GM19239 (cell line): ENCODE measurements around the gene OLA1.
A peak's percentile ranks its signal among the peaks of the same experiment; 100 is the strongest.

ENCODE experiments used
- DNase-seq: peaks from one replicate; pipeline ENCODE4 v3.0.0; 2011; ENCODE audit warnings: low spot score; ENCODE audit not compliant: insufficient read length
- FAIRE-seq: peaks from 2 replicates; lab custom pipeline; 2011; peaks lifted over from hg19 to GRCh38; lab: Jason Lieb, UNC

OLA1 gene

GRCh38 chr2:174135981-174136380 lies 112.4 kb downstream of the OLA1 start:
- no peak for FAIRE-seq

DNA sequence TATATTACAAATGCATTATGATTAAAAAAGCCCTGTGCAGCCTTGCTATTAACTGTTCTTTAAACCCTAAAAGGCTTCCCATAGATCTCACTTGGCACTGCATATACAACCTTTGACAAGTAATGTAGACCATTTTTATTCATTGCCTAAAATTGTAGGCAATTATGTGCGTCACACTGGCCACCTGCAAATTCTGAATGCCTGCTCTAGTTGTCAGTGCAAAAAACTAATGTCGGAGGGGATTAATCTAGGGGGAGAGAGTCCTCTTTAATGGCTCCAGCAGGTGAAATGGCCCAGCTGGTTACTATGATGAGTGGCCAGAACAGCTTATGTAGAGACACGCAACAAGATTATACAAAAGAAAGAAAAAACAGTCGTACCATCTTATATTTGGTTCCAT lies 123.2 kb downstream of the OLA1 start:
- FAIRE-seq (no peak), DNase-seq (no peak)

More at GRCh38 chr2:174135981-174136380, 112.4 kb downstream of the OLA1 start:
- DNase-seq: no peak

DNA sequence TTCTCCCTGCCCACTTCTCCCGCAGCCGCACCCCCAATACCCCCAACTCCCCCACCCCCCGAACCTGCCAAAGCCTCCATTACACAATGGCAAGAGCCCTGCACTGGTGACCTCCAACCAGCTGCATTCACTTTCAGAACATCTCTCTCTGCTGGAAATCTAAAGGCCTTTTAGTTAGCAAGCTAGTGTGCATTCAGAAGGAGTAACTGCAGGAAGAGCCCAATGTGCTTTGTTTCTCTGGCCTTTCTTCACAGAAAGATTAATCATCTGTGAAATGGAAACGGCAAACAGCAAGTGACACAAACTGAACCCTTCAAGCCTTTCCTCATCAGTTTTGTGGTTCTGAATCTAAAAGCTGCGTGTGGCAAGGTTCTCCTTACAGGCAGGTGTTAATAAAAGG lies 124.2 kb downstream of the OLA1 start:
- no peak for FAIRE-seq
- DNase-seq: no peak

GRCh38 chr2:174122185-174122584 lies 126.1 kb downstream of the OLA1 start:
- DNase-seq: no peak
- no peak for FAIRE-seq

- no peak for DNase-seq
These were observed 126.7 kb downstream of the OLA1 start for GRCh38 chr2:174121612-174122011.

GRCh38 chr2:174121175-174121574 lies 127.2 kb downstream of the OLA1 start:
- FAIRE-seq (no peak), DNase-seq (no peak)

More at GRCh38 chr2:174121612-174122011, 126.7 kb downstream of the OLA1 start:
- FAIRE-seq: no peak

DNA sequence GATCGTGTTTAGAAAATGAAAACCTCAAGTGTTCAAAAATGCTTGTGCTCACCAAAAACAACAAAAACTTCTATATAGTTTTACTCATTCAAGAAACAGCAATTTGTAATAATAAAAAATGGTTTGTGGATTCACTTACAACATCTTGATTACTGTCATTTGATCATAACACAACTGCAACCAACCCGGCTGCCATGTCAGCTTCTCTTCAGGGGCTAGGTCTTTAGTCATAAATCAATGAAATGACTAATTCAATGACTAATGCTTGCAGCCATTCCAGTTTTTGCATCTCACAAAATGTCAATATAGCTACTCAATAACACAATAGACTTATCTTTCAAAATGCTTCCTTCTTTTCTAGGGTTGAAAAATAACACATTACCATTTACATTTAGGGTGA lies 128.0 kb downstream of the OLA1 start:
- DNase-seq (no peak), FAIRE-seq (no peak)

DNA sequence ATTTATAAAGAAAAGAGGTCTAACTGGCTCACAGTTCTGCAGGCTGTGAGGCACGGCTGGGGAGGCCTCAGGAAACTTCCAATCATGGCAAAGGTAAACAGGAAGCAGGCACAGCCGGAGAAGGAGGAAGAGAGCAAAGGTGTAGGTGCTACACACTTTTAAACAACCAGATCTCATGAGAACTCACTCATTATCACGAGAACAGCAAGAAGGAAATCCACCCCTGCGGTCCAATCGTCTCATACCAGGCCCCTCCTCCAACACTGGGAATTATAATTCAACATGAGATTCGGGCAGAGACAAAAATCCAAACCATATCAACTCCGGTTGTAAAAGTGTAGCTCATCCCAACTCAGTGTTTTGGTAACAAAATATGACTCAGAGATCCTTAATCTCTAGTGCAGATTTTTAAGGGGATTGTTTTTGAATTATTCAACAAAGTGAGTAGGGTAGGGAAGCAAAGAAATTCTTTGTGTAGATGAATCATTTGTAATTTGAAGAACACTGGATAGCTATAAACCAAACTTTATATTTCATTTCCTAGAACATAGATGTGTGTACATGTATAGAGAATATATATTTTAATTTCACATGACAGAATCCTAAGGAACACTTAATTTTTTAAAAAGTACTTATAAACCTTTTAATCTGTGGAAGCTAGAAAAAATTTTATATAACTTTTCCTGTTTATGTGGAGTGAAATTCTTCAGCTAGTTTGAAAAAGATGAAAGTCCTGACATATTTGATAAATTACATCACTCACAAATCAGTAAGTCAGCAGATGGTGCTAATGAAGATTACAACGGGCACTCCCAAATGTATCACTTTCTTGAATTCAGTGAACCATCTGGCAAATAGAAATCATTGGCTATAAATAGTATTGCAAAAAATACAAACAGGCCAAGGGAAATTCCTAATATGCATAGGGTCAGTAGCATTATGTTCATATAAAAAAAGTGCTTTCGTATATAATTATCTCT lies 130.1 kb downstream of the OLA1 start:
- DNase-seq: no peak
- peak; percentile 69 for FAIRE-seq

DNA sequence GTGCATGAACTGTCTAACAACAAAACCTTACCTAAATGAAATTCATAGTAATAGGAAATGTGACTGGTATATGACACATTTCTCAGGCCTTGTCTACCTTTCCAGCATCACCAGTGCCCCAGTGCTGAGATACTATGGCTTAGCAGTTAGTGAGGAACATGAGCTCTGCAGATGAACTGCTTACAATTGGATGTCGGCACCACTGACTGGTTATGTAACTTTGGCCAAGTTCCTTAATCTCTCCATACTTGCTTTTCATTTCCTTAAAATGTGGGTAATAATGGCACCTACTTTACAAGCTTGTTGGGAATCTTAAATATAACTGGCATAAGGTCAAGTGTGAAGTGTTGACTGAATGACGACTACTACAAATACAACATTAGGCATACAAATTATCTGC lies 136.3 kb downstream of the OLA1 start:
- FAIRE-seq (no peak), DNase-seq (no peak)

- FAIRE-seq (no peak), DNase-seq (no peak)
These were observed 139.8 kb downstream of the OLA1 start for GRCh38 chr2:174108579-174108978.

DNA sequence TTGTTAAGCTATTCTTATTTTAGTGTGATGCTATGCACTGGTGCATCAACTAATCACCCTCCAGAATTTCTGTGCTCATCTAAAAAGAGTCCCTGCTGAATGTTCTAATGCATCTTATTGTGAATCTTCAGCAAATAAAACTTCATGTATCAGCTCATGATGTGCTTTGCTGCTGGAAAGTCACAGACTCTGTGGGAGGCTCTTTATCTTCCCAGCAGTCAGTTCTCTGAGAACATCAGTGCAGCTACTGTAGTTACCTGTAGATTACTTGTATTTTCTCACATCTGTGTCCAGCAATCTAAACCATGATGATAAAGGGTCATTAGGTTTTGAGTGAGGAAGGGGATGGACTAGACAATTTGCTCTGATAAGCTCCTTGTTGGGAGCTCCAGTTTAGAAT lies 141.6 kb downstream of the OLA1 start:
- no peak for FAIRE-seq

DNA sequence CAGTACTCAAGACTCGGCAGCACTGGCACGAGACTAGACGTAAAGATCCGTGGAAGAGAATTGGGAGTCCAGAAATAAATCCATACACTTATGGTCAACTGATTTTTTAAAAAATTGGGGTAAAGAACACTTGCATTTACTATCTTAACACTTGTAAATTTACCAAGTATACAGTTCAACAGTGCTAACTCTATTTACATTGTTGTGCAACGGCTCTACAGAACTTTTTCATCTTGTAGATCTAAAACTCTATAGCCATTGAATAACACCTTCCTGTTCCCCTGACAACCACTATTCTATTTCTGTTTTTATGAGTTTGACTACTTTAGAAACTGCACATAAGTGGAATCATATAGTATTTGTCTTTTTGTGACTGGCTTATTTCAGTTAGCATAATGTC lies 153.8 kb downstream of the OLA1 start:
- no peak for FAIRE-seq
- DNase-seq: no peak

More for the DNA sequence above, 141.6 kb downstream of the OLA1 start:
- no peak for DNase-seq

DNA sequence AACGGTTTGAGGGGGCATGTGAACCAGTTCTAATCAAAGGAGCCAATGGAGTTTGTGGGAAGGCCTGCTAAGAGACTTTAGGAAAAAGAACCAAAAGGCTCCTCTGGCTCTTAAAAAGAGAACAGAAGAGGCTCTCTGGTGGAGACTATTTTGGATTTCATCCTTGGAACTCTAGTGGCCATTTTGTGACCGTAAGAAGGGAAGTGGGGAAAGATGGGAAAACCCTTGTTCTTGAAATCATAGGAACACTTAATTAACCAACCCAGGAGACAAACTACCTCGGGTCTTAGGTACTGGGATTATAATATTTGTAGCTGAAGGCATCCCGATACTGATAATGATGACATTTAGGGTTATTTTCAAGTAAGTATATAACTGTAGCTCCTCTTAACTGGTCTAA lies 157.9 kb downstream of the OLA1 start:
- no peak for FAIRE-seq
- DNase-seq: no peak

GRCh38 chr2:174088706-174089460 lies 159.4 kb downstream of the OLA1 start:
- FAIRE-seq (peak; percentile 44), DNase-seq (no peak)

- DNase-seq (no peak), FAIRE-seq (no peak)
These were observed 161.6 kb downstream of the OLA1 start for GRCh38 chr2:174086708-174087107.

- DNase-seq (no peak), FAIRE-seq (no peak)
These were observed 162.6 kb downstream of the OLA1 start for GRCh38 chr2:174085781-174086180.

DNA sequence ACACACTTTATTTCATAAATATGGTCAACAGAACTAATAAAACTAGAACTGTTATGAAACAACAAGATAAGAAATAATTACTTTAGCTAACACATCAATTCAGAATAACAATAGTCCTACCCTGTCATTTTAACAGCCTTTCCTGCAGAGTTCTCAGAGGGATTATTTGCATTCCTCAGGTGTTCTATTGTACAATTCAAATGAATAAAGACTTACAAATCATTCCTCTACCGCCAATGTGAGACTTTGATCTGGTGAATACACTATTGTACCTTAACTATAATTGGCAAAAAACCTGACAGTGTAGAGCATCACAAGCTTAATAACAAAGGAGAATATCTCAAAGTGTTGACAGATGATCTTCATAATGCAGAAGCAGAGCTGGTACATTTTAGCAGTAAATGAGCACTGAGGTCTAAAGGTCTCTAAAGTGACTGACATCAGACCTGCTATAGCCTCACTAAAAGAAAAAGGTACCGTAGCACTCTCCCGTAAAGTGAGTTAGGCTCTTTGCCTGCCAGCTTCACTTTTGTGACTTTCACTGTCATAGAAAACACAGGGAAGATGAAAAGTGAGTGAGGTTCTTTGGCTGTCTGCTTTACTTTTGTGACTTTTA lies 164.4 kb downstream of the OLA1 start:
- FAIRE-seq (no peak), DNase-seq (no peak)

DNA sequence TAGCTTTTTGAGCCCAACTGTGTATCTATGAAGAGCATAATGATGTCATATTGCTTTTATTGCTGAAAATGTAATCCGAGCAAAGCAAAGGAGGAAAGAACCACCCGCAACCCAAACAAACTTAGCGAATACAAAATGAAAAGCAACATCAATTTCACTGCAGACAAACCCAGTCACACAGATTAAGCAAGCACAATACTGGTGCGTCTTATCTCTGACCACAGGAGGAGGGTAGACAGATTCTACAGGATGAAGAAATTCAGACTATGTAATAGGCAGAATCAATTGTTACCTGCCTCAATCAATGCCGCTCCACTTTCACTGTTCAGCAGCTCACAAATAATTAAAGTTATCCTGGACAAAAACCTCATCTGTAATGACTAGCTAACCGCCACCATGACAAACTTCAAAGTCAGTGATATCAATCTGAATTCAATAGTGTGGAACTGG lies 167.6 kb downstream of the OLA1 start:
- FAIRE-seq (no peak), DNase-seq (no peak)

DNA sequence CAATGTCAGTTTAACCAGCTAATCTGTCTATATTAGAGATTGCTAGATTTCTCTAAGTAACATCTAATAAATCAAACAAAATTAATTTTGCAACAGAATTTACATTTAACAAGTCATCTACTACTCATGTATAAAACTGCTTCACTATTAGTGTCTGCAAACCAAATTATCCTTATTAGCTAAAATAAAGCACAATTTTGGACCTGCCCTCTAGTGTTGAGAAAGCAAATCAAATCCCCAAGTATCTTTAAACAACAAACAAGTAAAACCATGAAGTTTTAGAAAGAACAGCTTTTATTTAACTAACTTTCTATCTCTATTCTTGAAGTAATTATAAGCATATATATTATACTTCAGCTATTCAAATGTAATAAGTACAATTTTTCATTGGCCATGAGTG lies 170.1 kb downstream of the OLA1 start:
- FAIRE-seq: peak; percentile 45

GRCh38 chr2:174076975-174077374 lies 171.4 kb downstream of the OLA1 start:
- no peak for FAIRE-seq
- no peak for DNase-seq

More for the DNA sequence above, 170.1 kb downstream of the OLA1 start:
- no peak for DNase-seq

DNA sequence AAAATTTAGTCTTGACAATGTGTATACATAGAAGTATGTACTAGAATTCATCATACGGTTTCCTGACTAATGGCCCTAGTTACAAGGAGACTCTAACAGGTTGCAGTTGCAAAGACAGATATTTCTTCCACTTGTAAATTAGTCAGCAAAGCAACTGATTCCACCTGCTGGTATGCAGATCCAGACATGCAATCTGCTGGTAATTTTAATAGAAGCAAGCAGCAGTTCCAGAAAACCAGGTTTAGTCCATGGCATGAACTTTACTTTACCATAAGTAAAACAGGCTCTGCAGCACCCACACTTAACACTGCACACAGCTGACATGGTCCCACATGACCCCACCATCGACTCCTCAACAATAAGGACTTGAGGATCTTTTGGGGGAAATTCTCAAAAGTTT lies 172.3 kb downstream of the OLA1 start:
- DNase-seq (no peak), FAIRE-seq (no peak)
